Neural cell (in vitro differentiated cells): Measurements from ENCODE around the gene BPIFB1.

ENCODE experiments used
- CTCF ChIP-seq: fragments of 450-650 bp; IDR thresholded peaks from 2 replicates; pipeline ENCODE4 v1.5.1; 2014; ENCODE audit warnings: antibody characterized with exemption, mild to moderate bottlenecking, moderate library complexity; ENCODE audit not compliant: poor library complexity, severe bottlenecking
- EP300 ChIP-seq: fragments of 450-650 bp; conservative IDR thresholded peaks from 2 replicates; pipeline ENCODE4 v1.6.1; 2014; ENCODE audit warnings: antibody characterized with exemption, mild to moderate bottlenecking, moderate library complexity; ENCODE audit not compliant: poor library complexity, severe bottlenecking
- MXI1 ChIP-seq: fragments of 450-650 bp; conservative IDR thresholded peaks from 2 replicates; pipeline ENCODE4 v1.6.1; 2014; ENCODE audit warnings: antibody characterized with exemption, mild to moderate bottlenecking; ENCODE audit not compliant: poor library complexity, severe bottlenecking
- POLR2AphosphoS5 ChIP-seq: IDR thresholded peaks from 2 replicates; pipeline ENCODE4 v1.6.1; 2012
- RAD21 ChIP-seq: fragments of 450-650 bp; conservative IDR thresholded peaks from 2 replicates; pipeline ENCODE4 v1.6.1; 2014; ENCODE audit warnings: antibody characterized with exemption, mild to moderate bottlenecking, moderate library complexity
- SMC3 ChIP-seq: fragments of 450-650 bp; conservative IDR thresholded peaks from 2 replicates; pipeline ENCODE4 v1.6.1; 2014; ENCODE audit warnings: antibody characterized with exemption, mild to moderate bottlenecking, moderate library complexity; ENCODE audit not compliant: poor library complexity
- TAF1 ChIP-seq: IDR thresholded peaks from 2 replicates; pipeline ENCODE4 v1.6.1; 2012; ENCODE audit warnings: low read depth

GRCh38 chr20:33316958-33317357 is 33.9 kb downstream of the BPIFB1 start:
- TF ChIP-seq EP300 (no peak), CTCF (no peak), MXI1 (no peak), RAD21 (no peak), POLR2AphosphoS5 (no peak), SMC3 (no peak), TAF1 (no peak)
